K562 (cell line): ENCODE results near the gene OPRD1. TPM values are rescaled to one million over a fixed set of nuclear protein-coding genes. Genes with fewer than 3 reads are reported as not detected.

Source experiments
- ATAC-seq: fragments of 200-7000 bp; cut with Tn5 transposase; 3 replicates; pipeline ENCODE4 v1.9.1; 2020; ENCODE audit warnings: moderate library complexity
- BruUV-seq: library from RNA; stranded (reverse); fragments of 400-500 nt; replicated peaks from 2 replicates; lab custom pipeline; 2021; lab: Mats Ljungman, UMichigan
- CTCF ChIA-PET: fragments of 300-600 bp; formaldehyde crosslinking; extraction: SDS; loops from one replicate; lab custom pipeline; 2021; ENCODE audit warnings: low intra/inter-chr PET ratio; lab: Yijun Ruan, JAX
- POLR2A ChIA-PET: fragments of 300-600, 350-650 bp; sonication (Branson Sonifier 250); formaldehyde crosslinking; extraction: SDS; loops from one replicate; lab custom pipeline; 2021; ENCODE audit warnings: antibody characterized with exemption, inconsistent platforms; lab: Yijun Ruan, JAX
- DNase-seq, 4 experiments: peaks; one replicate each; pipeline versions ENCODE4 v3.0.0 to v3.0.0-alpha.2; 2011 to 2018; ENCODE audit warnings: low spot score in 3 of 4, mixed read lengths in 3 of 4; ENCODE audit errors: extremely low read depth in 1 of 4
- FAIRE-seq: peaks from 2 replicates; lab custom pipeline; 2011; peaks lifted over from hg19 to GRCh38; lab: Jason Lieb, UNC
- H2AFZ ChIP-seq: 2 replicates; pipeline ENCODE4 v1.6.0; 2011; ENCODE audit warnings: low read depth, low read length, control low read depth, inconsistent platforms
- H3K27ac ChIP-seq: fragments of 200-600 bp; 3 replicates; pipeline ENCODE4 v1.8.0; 2011; ENCODE audit warnings: low read depth, mild to moderate bottlenecking, control low read depth, inconsistent platforms, low read length, moderate library complexity, mixed read lengths; ENCODE audit errors: extremely low read depth
- H3K27me3 ChIP-seq, 2 experiments: fragments of 300-600 bp in 1 of 2; 2 replicates in 1 of 2; 3 replicates in 1 of 2; pipeline versions ENCODE4 v1.6.0 to v1.8.0; 2011; ENCODE audit warnings: inconsistent platforms in 2 of 2, low read length in 2 of 2, mild to moderate bottlenecking in 1 of 2, mixed read lengths in 1 of 2, moderate library complexity in 1 of 2; ENCODE audit not compliant: control insufficient read depth in 2 of 2, insufficient read depth in 2 of 2
- H3K36me3 ChIP-seq: fragments of 300-600 bp; 3 replicates; pipeline ENCODE4 v1.8.0; 2011; ENCODE audit warnings: mild to moderate bottlenecking, low read length, inconsistent platforms; ENCODE audit not compliant: control insufficient read depth, insufficient read depth
- H3K4me1 ChIP-seq, 2 experiments: fragments of 200-600 bp in 1 of 2; replicated peaks in 1 of 2; 2 replicates in 1 of 2; 3 replicates in 1 of 2; pipeline versions ENCODE4 v1.5.1 to v1.8.0; 2011; ENCODE audit warnings: inconsistent platforms in 2 of 2, low read length in 2 of 2, mild to moderate bottlenecking in 1 of 2, mixed read lengths in 1 of 2, moderate library complexity in 1 of 2; ENCODE audit not compliant: control insufficient read depth in 2 of 2, insufficient read depth in 2 of 2
- H3K4me2 ChIP-seq: 2 replicates; pipeline ENCODE4 v1.6.1; 2011; ENCODE audit warnings: low read length, control low read depth, inconsistent platforms, mixed read lengths; ENCODE audit not compliant: insufficient read depth
- H3K4me3 ChIP-seq: fragments of 200-600 bp; sonication (generic), shearing (Covaris generic); 2 replicates; pipeline ENCODE4 v1.5.1; 2016; ENCODE audit warnings: control low read depth, inconsistent platforms
- H3K79me2 ChIP-seq: fragments of 200-600 bp; 3 replicates; pipeline ENCODE4 v1.8.0; 2011; ENCODE audit warnings: low read length, inconsistent platforms; ENCODE audit not compliant: control insufficient read depth, insufficient read depth
- H3K9ac ChIP-seq, 2 experiments: 2 replicates each; pipeline versions ENCODE4 v1.6.0 to v1.6.1; 2011; ENCODE audit warnings: low read depth in 2 of 2, low read length in 2 of 2, control low read depth in 1 of 2, inconsistent platforms in 1 of 2, mild to moderate bottlenecking in 1 of 2, mixed read lengths in 1 of 2; ENCODE audit not compliant: insufficient read depth in 1 of 2
- H3K9me1 ChIP-seq: one replicate; pipeline ENCODE4 v1.6.0; 2011; ENCODE audit warnings: inconsistent platforms, mild to moderate bottlenecking, low read length, moderate library complexity; ENCODE audit not compliant: control insufficient read depth, insufficient read depth
- H3K9me3 ChIP-seq: replicated peaks from 2 replicates; pipeline ENCODE4 v1.5.1; 2011; ENCODE audit warnings: low read depth, low read length, inconsistent platforms; ENCODE audit not compliant: control insufficient read depth, insufficient read depth
- H4K20me1 ChIP-seq: replicated peaks from 2 replicates; pipeline ENCODE4 v1.6.1; 2011; ENCODE audit warnings: low read length, inconsistent platforms, mixed read lengths; ENCODE audit not compliant: control insufficient read depth, insufficient read depth
- MTA1 ChIP-seq: fragments of 450-650 bp; IDR thresholded peaks from 2 replicates; pipeline ENCODE4 v1.6.1; 2017; ENCODE audit warnings: borderline replicate concordance
- OTX1 ChIP-seq: fragments of 450-650 bp; formaldehyde crosslinking; IDR thresholded peaks from 2 replicates; pipeline ENCODE4 v1.4.0; 2022; ENCODE audit warnings: mild to moderate bottlenecking
- ZKSCAN1 ChIP-seq: fragments of 150-350 bp; IDR thresholded peaks from 2 replicates; pipeline ENCODE4 v1.6.1; 2016; ENCODE audit warnings: low read depth, low read length
- ZNF24 ChIP-seq: fragments of 450-650 bp; IDR thresholded peaks from 2 replicates; pipeline ENCODE4 v1.6.1; 2016
- WGBS: fragments of 100-300 bp; shearing (Covaris generic); methylation state at CpG from one replicate; pipeline ENCODE4 v1.1.6; 2016; ENCODE audit warnings: low coverage, mixed read lengths; ENCODE audit not compliant: insufficient coverage; ENCODE audit errors: missing lambda C conversion rate; 5-methylcytosine and 5-hydroxymethylcytosine counted together
- in situ Hi-C: fragments of 300-500 bp; cut with MboI; formaldehyde crosslinking; loops from 4 replicates; pipeline ENCODE4 v1.15.0; 2018; ENCODE audit warnings: inconsistent platforms, mixed read lengths
- intact Hi-C: fragments of 100-400 bp; cut with micrococcal nuclease; formaldehyde crosslinking; loops from 2 replicates; pipeline ENCODE4 v1.14.2; 2022
- polyA plus RNA-seq, 8 experiments: library from polyadenylated mRNA; depleted of rRNA in 4 of 8; stranded (reverse) in 5 of 8; unstranded in 3 of 8; fragments of >200 nt; fragmentation: Nextera tagmentation in 2 of 8; fragmentation: Illumina TruSeq in 1 of 8; extraction: Ambion mirVana in 2 of 8; extraction: Trizol in 1 of 8; gene quantifications; 2 replicates each; pipeline versions ENCODE4 v1.2.1 to v1.2.3, GENCODE V29; 2011 to 2014; ENCODE audit warnings: inconsistent platforms in 1 of 8, missing spikeins in 1 of 8
- total RNA-seq, 7 experiments: library from RNA; depleted of rRNA in 6 of 7; stranded (reverse); fragments of >200 nt in 6 of 7; fragmentation: Illumina TruSeq in 2 of 7; extraction: Trizol in 2 of 7; gene quantifications; 2 replicates each; pipeline versions ENCODE4 v1.2.1 to v1.2.3, GENCODE V29; 2011 to 2021; ENCODE audit warnings: low replicate concordance in 1 of 7
- TF ChIP-seq, protein P1 (sequence below): fragments of 250-450 bp; sonication (Bioruptor Pico); IDR thresholded peaks from 2 replicates; pipeline ENCODE4 v1.5.0; 2021; ENCODE audit warnings: mild to moderate bottlenecking, moderate library complexity
- TF ChIP-seq, protein P2 (sequence below): fragments of 450-650 bp; IDR thresholded peaks from 2 replicates; pipeline ENCODE4 v1.6.1; 2017; ENCODE audit warnings: mild to moderate bottlenecking, moderate library complexity

The OPRD1 gene
- total and polyA plus RNA-seq, 9 of the 15 experiments (the other 6 are each of a cell fraction or from before 2014, with no cell fraction given) = under 0.01 to 0.03 (median under 0.01) TPM; not detected in 6

- TF ChIP-seq ZKSCAN1 = no peak
- TF ChIP-seq, protein P1, sequence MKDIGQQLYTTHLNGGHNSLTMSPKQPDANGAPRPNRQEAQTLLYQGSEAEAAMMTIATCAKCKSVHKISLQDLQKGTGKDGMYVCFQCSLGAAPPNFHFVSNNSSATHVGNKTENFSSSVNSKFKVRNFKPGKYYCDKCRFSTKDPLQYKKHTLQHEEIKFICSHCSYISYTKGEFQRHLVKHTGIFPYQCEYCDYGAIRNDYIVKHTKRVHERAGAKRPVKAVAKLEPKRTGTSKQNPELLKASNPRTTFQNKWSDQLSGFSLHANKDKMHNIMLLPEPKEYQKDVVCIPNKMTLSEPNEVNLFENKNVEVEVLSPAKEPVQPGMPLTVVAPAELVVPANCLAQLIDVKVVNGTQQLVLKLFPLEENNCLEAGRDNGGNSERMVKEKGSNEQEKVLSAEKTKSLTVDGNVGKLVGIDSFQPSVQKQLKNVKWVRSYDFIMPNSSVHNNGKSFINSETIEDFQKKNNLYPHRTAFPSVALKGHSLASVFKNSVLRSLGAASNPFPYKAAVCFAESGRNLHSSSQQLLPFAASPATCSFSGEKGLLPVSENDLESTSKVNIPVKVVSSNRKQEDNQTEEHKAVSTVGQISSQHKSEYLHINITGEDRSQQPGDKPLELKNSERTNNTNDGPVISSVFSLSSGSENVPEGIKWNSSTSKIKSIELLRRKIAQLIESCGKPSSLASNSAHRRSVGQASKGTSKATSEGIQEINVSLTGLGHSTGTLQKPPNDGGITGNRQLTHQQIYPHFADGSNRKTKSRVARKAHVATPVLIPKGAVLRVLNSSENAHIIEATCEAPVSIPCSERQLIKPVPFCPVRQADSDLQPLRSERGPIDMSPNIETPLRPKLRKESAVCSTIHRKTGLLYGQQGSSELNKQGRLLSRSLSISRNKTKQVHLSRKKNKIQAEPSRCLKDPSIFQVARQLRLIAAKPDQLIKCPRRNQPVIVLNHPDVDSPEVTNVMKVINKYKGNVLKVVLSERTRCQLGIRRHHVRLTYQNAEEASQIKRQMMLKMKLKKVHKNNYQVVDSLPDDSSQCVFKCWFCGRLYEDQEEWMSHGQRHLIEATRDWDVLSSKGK (CRISPR knock-in tag) = no peak
- TF ChIP-seq MTA1 = no peak
Observed at GRCh38 chr1:28783363-28783762, 28.6 kb upstream of the OPRD1 start (continued).

DNA sequence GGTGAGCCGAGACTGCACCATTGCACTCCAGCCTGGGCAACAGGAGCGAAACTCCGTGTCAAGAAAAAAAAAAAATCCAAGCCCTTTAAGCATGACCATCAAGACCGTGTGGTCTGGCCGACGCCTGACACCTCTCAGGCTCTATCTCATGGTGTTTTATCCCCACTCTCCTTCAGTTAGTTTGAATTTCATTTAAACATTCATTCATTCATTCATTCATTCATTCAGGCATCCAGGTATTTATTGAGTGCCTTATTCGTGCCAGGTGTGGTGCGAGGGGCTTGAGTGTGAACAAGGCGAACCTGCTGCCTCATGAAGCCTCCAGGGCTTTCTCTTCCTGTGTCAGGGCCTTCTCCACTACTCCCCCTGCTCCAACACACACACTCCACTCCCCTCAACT is 22.6 kb upstream of the OPRD1 start:
- H3K36me3 ChIP-seq = no peaks in the 10 kb centered on the region
- no peaks in the 10 kb centered on the region for H4K20me1 ChIP-seq
- DNase-seq = no peak
- ChIA-PET CTCF (no interaction called here), POLR2A (no interaction called here)
- in situ Hi-C loops (loop anchor here (5.0 to 10.0 kb wide), 3 partner anchors 78 to 395 kb away; partner anchors contain the start of gene SRSF4), intact Hi-C loops (loop anchor here (5.0 kb wide), 1 partner anchor 58 kb away; no protein-coding TSS in a partner anchor)
- H3K4me2 ChIP-seq = no peak overlapping the region
- no peaks in the 10 kb centered on the region for H3K27me3 ChIP-seq
- no peak for ATAC-seq
- H3K79me2 ChIP-seq = no peaks in the 10 kb centered on the region
- TF ChIP-seq OTX1 (CRISPR knock-in tag) (no peak), ZNF24 (peak; percentile 87)
- TF ChIP-seq, protein P2, sequence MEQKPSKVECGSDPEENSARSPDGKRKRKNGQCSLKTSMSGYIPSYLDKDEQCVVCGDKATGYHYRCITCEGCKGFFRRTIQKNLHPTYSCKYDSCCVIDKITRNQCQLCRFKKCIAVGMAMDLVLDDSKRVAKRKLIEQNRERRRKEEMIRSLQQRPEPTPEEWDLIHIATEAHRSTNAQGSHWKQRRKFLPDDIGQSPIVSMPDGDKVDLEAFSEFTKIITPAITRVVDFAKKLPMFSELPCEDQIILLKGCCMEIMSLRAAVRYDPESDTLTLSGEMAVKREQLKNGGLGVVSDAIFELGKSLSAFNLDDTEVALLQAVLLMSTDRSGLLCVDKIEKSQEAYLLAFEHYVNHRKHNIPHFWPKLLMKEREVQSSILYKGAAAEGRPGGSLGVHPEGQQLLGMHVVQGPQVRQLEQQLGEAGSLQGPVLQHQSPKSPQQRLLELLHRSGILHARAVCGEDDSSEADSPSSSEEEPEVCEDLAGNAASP = no peak
- no peak overlapping the region for H3K9ac ChIP-seq
- H3K4me3 ChIP-seq = no peak overlapping the region
- H2AFZ ChIP-seq = 0 out of 2 replicates have a peak overlapping the region, but pooled peaks have one; percentile 48
- WGBS = 61% methylated on average over 8 of the region's 9 CpGs
- no peaks in the 10 kb centered on the region for H3K9me3 ChIP-seq
- no TSS peak for BruUV-seq
- FAIRE-seq = no peak
- H3K27ac ChIP-seq = no peak overlapping the region
- no peaks in the 10 kb centered on the region for H3K9me1 ChIP-seq
- peaks cover 14% of the 10 kb centered on the region in 2 experiments for H3K4me1 ChIP-seq
